Raji (cell line): ENCODE results near the gene MYOF.

Experiments
- POLR2A ChIP-seq: IDR thresholded peaks from 2 replicates; pipeline ENCODE4 v1.6.1; 2011; ENCODE audit warnings: low read depth, low read length, control low read depth; ENCODE audit not compliant: insufficient read depth

Gene MYOF

DNA sequence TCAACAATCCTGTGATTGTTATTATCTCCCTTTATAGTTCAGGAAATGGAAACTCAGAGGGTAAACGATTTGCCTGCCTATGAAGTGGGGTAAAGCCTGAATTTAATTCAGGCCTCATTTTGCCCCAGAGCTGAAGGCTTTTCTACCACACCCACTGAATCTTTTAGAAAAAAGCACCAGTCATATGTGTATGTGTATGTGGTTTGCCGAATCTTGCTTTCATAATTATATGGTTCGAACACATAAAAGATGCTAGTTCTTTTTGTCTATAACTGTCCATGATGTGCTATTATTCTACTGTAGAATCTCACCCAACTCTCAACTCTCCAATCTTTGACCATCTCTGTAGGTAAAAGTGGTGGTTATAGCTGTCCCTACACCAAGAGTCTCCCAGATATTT, 83.6 kb downstream of the MYOF start:
- no peak for TF ChIP-seq POLR2A

DNA sequence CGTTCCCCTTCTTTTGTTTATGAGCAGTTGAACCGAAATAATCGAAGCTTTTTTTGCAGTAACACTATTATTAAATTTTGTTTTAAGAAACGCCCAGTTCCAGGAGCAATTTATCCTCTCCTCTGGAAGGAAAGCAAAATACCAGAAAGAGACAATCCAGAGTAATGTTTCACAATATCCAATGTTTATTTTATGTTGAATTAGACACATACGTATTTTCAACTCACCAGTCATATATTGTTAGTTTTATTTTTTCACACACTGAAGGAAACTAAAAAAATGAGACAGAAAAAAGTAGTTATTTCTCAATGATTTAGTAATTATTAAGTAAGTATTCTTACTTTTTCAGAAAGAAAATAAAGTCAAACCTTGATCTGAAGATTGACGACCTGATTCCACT, 85.1 kb downstream of the MYOF start:
- no peak for TF ChIP-seq POLR2A

DNA sequence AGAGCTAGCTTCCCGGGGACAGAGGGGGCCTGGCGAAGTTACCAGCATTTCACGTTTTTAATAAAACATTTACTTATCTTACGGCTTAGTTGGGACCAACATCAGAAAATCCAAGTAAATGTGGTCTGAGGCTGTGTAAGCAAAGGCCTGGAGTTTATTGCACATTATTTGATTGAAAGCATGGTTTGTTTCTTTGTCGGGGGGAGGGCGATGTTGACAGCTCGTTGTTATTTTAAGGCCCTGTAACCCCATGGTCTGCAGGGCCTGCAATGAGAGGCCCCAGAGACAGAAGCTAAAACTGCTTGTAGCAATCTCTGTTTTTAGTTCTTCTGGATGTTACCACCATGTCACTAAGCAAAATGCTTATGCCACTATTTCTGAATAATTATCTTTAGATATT, 88.9 kb downstream of the MYOF start:
- no peak for TF ChIP-seq POLR2A

DNA sequence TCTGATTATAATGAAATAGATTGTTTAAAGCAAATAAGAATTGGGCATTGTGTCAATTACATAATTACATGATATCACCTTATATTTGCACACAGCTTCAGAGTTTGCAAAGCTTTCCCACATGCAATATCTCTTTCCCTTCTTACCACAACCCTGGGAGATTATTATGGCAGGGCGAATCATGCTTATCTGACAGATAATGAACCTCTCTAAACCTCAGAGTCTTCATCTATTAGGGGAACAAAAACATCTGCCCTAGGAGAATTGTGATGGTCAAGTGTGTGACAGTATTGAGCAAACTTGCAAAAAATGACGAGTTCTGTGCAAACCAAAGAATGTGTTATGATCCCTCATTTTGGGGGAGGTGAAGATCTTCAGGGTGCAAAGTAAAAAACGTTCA, 90.0 kb downstream of the MYOF start:
- no peak for TF ChIP-seq POLR2A

DNA sequence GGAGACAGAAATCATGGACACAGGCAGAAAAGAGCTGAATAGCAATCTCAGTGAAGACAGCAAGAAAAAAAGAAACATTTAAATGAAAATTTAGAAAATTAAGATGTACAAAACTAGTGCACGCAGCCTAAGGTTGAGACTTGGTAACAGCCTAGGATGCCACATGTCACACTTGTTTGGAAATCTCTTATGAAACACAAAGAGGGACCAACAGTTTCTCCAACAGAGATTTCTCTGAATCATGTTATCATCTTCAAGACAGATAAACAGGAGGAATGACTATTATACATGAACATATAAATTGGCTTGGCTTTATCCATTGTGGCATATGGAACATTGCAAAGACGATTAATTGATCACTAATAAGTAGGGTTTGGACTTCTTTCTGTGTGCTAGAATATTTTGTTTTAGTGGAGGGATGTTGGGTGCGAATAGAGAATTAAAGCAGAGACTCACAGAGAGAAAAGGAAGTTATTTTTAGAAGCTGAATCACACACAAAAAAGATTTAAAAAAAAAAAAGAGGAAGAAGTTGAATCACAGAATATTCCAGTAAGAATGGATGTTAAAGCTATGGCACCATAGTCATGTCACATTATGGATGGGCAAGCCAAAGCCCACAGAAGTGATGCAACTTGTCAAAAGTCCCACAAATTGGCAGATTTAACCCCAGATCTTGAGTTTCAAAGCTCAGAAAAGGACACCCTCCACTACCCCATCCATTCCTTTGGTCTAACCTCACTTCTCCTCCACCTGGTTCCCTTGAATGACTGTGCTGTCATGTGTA, 91.6 kb downstream of the MYOF start:
- TF ChIP-seq POLR2A, result no peak

DNA sequence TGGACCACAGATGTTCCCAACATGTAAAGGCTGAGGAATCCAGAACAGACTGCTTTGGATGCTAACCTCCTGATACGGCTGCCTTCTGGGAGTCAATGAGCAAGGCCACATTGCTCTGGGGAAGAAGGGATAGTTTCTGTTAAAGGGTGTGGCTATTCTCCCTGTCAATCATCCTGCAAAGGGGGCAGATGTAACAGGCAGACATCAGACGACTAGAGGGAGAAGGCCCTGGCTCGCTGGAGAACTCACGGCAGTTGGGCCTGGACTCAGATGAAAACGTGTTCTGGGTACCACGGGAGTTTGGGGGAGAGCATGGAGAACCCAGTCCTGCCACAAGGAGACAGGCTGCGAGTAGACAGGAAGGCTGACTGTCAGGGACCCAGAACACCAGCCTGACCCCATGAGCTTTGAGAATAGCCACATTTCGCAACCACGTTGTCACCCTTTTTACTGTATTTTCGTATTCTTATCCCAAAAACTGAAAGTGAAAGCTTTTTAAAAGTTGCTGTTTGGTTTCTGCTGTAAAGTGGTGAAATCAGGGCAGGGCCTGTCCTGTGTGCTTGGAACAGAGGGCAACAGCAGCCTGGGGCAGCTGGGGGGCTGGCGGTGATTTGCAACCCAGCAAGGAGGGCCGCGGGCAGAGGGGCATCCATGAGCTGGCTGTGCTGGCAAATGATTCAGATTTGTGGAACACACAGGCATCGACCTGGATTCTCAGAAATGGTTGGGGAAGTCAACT, 95.3 kb downstream of the MYOF start:
- no peak for TF ChIP-seq POLR2A

DNA sequence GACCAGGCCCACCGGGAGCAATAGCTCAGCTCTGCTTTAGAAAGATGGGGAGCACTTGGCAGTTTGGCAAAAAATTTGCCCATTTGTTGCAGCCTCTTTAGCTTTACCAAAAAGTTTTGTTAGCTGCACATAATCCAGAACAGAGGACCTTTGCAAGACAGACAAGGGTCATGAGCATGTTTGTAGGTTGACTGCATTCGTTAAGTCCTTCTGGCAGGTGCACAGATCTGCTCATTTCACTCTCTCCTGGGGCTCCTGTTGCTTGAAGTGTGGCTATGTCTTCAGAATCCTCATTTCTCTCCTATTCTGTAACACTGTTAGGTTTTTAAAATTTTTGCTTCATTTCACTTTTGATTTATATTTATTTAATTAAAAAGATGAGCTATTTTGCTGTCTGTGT, 96.8 kb downstream of the MYOF start:
- no peak for TF ChIP-seq POLR2A

DNA sequence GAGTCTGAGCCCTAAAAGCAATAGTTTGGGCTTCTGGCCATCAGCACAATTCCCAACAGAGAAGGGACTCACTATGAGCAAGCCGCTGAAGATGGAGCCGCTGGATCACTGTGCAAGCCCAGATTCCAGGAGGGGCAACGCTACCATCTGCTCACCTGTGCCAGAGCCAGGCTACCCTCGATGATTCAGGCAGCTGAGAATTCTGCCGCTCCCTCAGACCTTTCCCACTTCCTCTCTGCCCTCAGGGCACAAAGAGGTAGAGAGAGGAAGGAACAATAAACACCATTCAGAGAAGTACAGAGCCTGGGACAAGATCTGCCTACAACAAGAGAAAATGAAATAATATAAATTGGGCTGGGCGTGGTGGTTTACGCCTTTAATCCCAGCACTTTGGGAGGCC, 98.1 kb downstream of the MYOF start:
- no peak for TF ChIP-seq POLR2A

DNA sequence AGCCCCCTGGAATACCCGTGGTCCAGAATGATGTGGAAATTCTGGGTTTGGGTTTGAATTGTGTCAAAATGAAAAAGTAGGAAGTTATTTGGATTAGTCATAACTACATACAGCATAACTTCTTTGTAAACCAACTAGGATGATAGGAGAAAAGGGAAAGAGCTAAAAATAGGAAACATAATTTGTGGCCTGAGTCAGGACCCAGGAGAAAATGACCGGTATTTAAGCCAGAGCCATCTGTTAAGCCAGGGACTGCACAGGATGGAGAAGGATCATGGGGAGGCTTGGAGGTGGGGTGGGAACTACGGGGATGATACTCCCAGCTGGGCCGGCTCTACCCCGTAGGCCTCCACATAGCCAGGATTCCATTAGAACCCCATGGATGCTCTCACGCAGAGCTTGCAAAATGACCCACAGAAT, 98.6 kb downstream of the MYOF start:
- no peak for TF ChIP-seq POLR2A

DNA sequence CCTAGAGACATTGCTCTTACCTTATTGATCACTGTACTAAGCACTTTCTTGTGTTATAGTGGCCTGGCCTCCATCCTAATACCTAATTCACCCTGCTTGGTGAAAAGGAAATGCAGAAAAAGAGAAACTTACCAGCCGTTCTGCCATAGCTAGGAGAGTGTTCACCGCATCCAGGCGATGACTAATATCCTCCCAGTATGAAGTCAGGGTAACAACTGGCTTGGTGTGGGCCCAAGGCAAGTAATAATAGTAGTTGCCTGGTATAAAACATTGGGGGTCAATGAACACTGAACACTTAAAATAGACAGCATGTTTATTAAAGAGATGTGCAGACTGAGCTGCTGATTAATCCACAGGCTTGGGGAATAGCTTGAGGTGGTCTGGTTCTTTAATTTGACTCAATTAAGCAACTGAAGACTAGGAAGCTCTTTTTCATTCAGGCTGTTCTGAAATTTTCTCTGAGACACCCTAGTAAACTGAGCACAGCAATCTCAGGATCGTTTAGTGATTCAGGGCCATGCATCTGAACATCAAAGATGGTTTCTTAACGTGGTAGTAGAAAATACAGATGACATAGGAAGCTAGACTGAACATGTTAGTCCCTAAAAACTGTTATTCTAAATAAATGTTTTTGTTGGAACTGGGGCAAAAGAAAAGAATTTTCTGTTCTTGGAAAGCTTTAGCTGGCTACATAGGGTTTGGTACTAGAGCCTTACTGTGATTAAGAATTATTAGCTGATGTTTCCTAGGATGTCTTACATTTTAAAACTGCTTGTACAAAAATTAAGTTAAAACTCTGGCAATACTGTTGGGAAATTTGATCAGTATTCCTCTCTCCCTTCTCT, 102.2 kb downstream of the MYOF start:
- TF ChIP-seq POLR2A, result no peak

DNA sequence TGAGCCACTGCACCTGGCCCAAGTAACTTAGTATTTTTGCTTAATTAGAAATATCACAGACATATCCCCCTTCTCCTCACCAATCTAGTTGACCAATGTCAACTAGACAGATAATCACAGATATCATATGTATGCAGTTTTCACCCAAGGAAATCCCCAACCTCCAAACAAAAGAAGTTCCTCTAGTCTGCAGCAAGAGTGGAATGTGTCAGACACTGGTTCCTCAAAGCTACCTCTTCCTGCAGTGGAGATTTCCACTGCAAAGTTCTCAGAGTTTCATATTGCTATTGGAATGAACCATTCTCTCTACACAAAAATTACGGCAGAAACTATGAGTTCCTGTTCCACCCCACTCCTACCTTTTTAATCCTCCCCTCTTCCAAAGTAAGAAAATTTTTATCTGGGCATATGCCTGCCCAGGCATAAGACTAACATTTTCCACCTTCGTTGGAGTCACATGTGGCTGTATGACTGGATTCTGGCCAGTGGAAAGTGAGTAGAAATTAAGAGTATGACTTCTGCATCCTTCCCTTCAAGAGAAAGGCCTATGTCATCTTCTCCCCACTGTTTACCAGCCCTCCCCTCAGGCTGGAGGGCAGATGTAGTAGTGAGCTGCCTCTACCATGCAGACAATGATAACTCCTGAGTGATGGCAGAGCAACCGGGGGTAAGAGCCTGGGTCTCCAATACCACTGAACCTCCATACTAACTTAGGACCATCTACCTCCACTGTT, 103.0 kb downstream of the MYOF start:
- TF ChIP-seq POLR2A, result no peak

DNA sequence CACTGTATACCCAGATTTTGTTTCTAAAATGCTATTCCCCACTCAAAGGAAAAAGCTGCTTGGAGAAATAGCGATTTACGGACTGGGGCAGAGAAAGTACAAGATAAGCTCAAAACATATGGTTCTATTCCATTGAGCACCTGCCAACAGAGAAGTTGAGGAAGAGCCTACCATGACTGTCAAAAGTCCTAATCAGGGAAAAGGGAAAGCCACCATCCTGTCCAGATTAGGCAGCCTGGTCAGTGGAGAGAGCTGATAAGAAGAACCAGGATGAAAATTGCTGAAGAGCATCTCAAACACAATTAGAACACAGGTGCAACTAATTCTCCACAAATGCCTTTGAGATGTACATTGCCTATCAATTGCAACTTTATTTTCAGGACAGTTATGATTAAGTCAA, 104.1 kb downstream of the MYOF start:
- no peak for TF ChIP-seq POLR2A

DNA sequence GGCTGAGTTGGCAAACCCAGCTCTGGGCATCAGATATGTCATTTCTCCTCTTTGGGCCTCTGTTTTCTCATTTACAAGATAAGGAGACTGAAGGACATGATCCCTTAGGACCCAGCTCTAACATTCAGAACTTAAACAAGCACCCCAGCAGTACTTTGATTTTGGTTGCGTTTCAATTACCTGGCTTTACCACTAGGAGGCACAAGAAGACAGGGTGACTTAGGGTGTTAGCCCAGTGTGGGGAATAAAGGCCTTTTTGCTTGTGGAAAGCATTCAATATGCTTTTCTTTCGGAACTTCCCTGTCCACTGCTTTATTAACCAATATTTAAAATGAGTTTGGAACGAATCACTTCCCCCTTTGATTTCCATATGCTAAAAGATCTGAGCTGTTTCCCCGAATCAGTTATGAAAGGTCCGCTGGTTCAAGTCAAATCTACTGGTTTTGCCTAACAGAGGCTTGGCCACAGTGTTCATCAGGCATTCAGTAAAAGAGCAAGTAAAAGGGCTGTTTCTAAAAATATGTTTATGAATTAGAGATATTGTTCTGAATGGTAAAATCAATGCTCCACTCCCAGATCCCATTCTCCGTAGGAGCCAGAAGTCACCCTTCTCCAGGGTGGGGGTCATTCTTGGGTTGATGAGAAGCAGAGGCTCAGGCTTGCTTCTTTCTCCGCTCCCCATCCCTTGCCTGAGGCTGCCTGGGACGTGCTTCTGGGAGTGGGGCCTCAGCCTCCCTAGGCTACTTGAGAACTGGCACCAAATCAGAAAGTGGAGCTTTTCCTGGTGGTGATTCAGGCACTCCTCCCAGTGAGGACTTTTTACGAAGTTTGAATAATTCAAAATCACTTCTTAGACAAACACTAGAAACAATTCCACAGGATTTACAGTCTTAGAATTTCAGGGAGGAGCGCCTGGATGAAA, 105.5 kb downstream of the MYOF start:
- no peak for TF ChIP-seq POLR2A

DNA sequence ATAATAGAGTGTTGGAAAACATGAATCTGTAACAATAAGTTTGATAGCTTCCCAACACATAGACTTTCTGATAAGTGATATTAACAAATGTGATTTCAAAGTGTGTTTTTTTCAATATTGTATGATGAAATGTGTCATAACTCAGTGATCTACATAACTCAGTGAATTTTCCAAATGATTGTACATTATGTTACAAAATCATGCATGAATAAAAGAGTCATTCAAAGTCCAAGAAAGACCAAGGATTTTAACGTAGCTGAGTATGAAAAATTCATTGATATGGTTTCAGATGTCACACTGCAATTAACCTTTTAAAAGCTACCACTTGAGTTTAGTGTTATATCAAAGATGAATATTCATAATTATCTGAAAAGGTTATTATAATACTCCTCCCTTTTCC, 111.2 kb downstream of the MYOF start:
- no peak for TF ChIP-seq POLR2A
